Calu3 (cell line): ENCODE results near the gene AMBRA1. TPM values are rescaled to one million over a fixed set of nuclear protein-coding genes. Genes with fewer than 3 reads are reported as not detected.

Experiments used
- BruUV-seq: library from RNA; stranded (reverse); fragments of 400-500 nt; replicated peaks from 2 replicates; lab custom pipeline; 2021; lab: Mats Ljungman, UMichigan
- CTCF ChIA-PET: fragments of 300-600 bp; sonication (Branson Sonifier 250); formaldehyde crosslinking; loops from one replicate; lab custom pipeline; 2022; ENCODE audit warnings: antibody characterized with exemption; lab: Charles Lee
- DNase-seq: peaks from one replicate; pipeline ENCODE4 v3.0.0; 2022
- H3K27ac Mint-ChIP-seq: one replicate; pipeline ENCODE4 v1.8.0; 2022; ENCODE audit warnings: mixed read lengths; ENCODE audit not compliant: unreplicated experiment
- H3K27me3 Mint-ChIP-seq: one replicate; pipeline ENCODE4 v1.8.0; 2022; ENCODE audit warnings: mixed read lengths; ENCODE audit not compliant: unreplicated experiment
- H3K36me3 Mint-ChIP-seq: one replicate; pipeline ENCODE4 v1.8.0; 2022; ENCODE audit warnings: mild to moderate bottlenecking, moderate library complexity, mixed read lengths; ENCODE audit not compliant: insufficient read depth, unreplicated experiment
- H3K4me1 Mint-ChIP-seq: one replicate; pipeline ENCODE4 v1.8.0; 2022; ENCODE audit warnings: mild to moderate bottlenecking, low read depth, mixed read lengths; ENCODE audit not compliant: unreplicated experiment
- H3K4me3 Mint-ChIP-seq: one replicate; pipeline ENCODE4 v1.8.0; 2022; ENCODE audit warnings: mild to moderate bottlenecking, low read depth, moderate library complexity, mixed read lengths; ENCODE audit not compliant: unreplicated experiment
- H3K9me3 Mint-ChIP-seq: one replicate; pipeline ENCODE4 v1.8.0; 2022; ENCODE audit warnings: low read depth, mixed read lengths; ENCODE audit not compliant: unreplicated experiment
- CTCF ChIP-seq: fragments of 200-600 bp; IDR thresholded peaks from one replicate; pipeline ENCODE4 v1.8.0; 2022; ENCODE audit warnings: antibody characterized with exemption; ENCODE audit not compliant: unreplicated experiment
- intact Hi-C: fragments of 100-400 bp; cut with micrococcal nuclease; formaldehyde crosslinking; loops from one replicate; pipeline ENCODE4 v1.10.0; 2022; ENCODE audit not compliant: unreplicated experiment
- total RNA-seq: library from RNA; stranded (reverse); gene quantifications from 2 replicates; pipeline ENCODE4 v1.2.3, GENCODE V29; 2022

Gene AMBRA1
- total RNA-seq, 1 experiment from 2014 or later = 35.0 TPM

GRCh38 chr11:46436113-46436512 lies 157.7 kb downstream of the AMBRA1 start:
- Mint-ChIP-seq H3K4me1 (no peaks in the 10 kb centered on the region), H3K36me3 (no peaks in the 10 kb centered on the region), H3K27ac (no peak overlapping the region), H3K27me3 (no peaks in the 10 kb centered on the region), H3K9me3 (no peaks in the 10 kb centered on the region), H3K4me3 (no peak overlapping the region)
- DNase-seq = no peak
- BruUV-seq = no TSS peak
- intact Hi-C loops = no loop called here
- no peak for TF ChIP-seq CTCF
- CTCF ChIA-PET = no interaction called here

- CTCF ChIA-PET = no interaction called here
- no TSS peak for BruUV-seq
- intact Hi-C loops = no loop called here
- DNase-seq = no peak
- Mint-ChIP-seq H3K9me3 (no peaks in the 10 kb centered on the region), H3K36me3 (no peaks in the 10 kb centered on the region), H3K4me3 (no peak overlapping the region), H3K4me1 (no peaks in the 10 kb centered on the region), H3K27ac (no peak overlapping the region), H3K27me3 (no peaks in the 10 kb centered on the region)
- TF ChIP-seq CTCF = no peak
Measured at GRCh38 chr11:46435679-46436078, 158.1 kb downstream of the AMBRA1 start.

- BruUV-seq = no TSS peak
Measured at GRCh38 chr11:46431211-46431610, 162.6 kb downstream of the AMBRA1 start.

GRCh38 chr11:46429717-46430116 lies 164.1 kb downstream of the AMBRA1 start:
- H3K27ac Mint-ChIP-seq = no peak overlapping the region
- CTCF ChIA-PET = no interaction called here

More at GRCh38 chr11:46431211-46431610, 162.6 kb downstream of the AMBRA1 start:
- Mint-ChIP-seq H3K36me3 (peaks cover 5% of the 10 kb centered on the region), H3K27me3 (no peaks in the 10 kb centered on the region), H3K27ac (no peak overlapping the region), H3K9me3 (no peaks in the 10 kb centered on the region), H3K4me1 (no peaks in the 10 kb centered on the region), H3K4me3 (no peak overlapping the region)
- CTCF ChIA-PET = no interaction called here
- no peak for TF ChIP-seq CTCF
- DNase-seq = no peak
- intact Hi-C loops = no loop called here

More at GRCh38 chr11:46429717-46430116, 164.1 kb downstream of the AMBRA1 start:
- Mint-ChIP-seq H3K27me3 (no peaks in the 10 kb centered on the region), H3K4me1 (no peaks in the 10 kb centered on the region), H3K4me3 (no peak overlapping the region), H3K36me3 (peaks cover 5% of the 10 kb centered on the region), H3K9me3 (no peaks in the 10 kb centered on the region)
- intact Hi-C loops = no loop called here
- TF ChIP-seq CTCF = no peak
- DNase-seq = no peak
- no TSS peak for BruUV-seq
